ENCODE measurements around the gene AFF3. TPM values are rescaled to one million over a fixed set of nuclear protein-coding genes. Genes with fewer than 3 reads are reported as not detected.

The AFF3 gene
- total RNA-seq, 3 donors from 2014 or later (not counting 1 experiment from before 2014, with no cell fraction given), result 4.6 to 9.6 (median 5.6) TPM

- Mint-ChIP-seq H3K4me3 (no peak overlapping the region), H3K27me3 (ENCODE audit: low read depth in 2 of 2) (peaks cover 0 to 3% of the 10 kb centered on the region in 2 donors), H3K9me3 (no peaks in the 10 kb centered on the region), H3K36me3 (no peaks in the 10 kb centered on the region), H3K27ac (no peak overlapping the region), H3K4me1 (no peaks in the 10 kb centered on the region)
- 93% methylated on average over 4 of the region's 4 CpGs for WGBS (ENCODE audit: insufficient coverage)
- ATAC-seq (no peak), DNase-seq (no peak)
- no peak overlapping the region for H3K4me3 ChIP-seq (ENCODE audit: low read length)
- H3K9me3 ChIP-seq (ENCODE audit: control insufficient read depth, insufficient read depth, low read length), result no peaks in the 10 kb centered on the region
- H3K27me3 ChIP-seq (ENCODE audit: control insufficient read depth, insufficient read depth, low read length), result no peaks in the 10 kb centered on the region
- no peak overlapping the region for H3K27ac ChIP-seq (ENCODE audit: low read length)
- intact Hi-C loops (cut with micrococcal nuclease), result no loop called here
- no peaks in the 10 kb centered on the region for H3K36me3 ChIP-seq (ENCODE audit: control insufficient read depth, insufficient read depth, low read length)
- no peaks in the 10 kb centered on the region for H3K4me1 ChIP-seq (ENCODE audit: control insufficient read depth, insufficient read depth, low read length)
- no peak for TF ChIP-seq CTCF (IDR thresholded peaks at IDR 0.05)
Measured at GRCh38 chr2:99706735-99707134, 435.7 kb downstream of the AFF3 start.

GRCh38 chr2:99701503-99701902 lies 440.9 kb downstream of the AFF3 start:
- no peaks in the 10 kb centered on the region for H3K36me3 ChIP-seq (ENCODE audit: control insufficient read depth, insufficient read depth, low read length)
- intact Hi-C loops (cut with micrococcal nuclease), result no loop called here
- no peak overlapping the region for H3K4me3 ChIP-seq (ENCODE audit: low read length)

GRCh38 chr2:99700482-99701398 lies 441.6 kb downstream of the AFF3 start:
- H3K27ac Mint-ChIP-seq, result no peak overlapping the region
- TF ChIP-seq CTCF (IDR thresholded peaks at IDR 0.05), result no peak
- Histone ChIP-seq H3K27ac (ENCODE audit: low read length) (no peak overlapping the region), H3K4me3 (ENCODE audit: low read length) (no peak overlapping the region), H3K27me3 (ENCODE audit: control insufficient read depth, insufficient read depth, low read length) (no peaks in the 10 kb centered on the region), H3K36me3 (ENCODE audit: control insufficient read depth, insufficient read depth, low read length) (no peaks in the 10 kb centered on the region), H3K9me3 (ENCODE audit: control insufficient read depth, insufficient read depth, low read length) (no peaks in the 10 kb centered on the region), H3K4me1 (ENCODE audit: control insufficient read depth, insufficient read depth, low read length) (no peaks in the 10 kb centered on the region)
- no peaks in the 10 kb centered on the region for H3K36me3 Mint-ChIP-seq
- intact Hi-C loops (cut with micrococcal nuclease), result no loop called here
- peaks cover 0 to 3% of the 10 kb centered on the region in 2 donors for H3K27me3 Mint-ChIP-seq (ENCODE audit: low read depth in 2 of 2)
- DNase-seq, result no peak
- 94% methylated on average over 14 of the region's 14 CpGs for WGBS (ENCODE audit: insufficient coverage)
- no peaks in the 10 kb centered on the region for H3K9me3 Mint-ChIP-seq
- H3K4me3 Mint-ChIP-seq, result no peak overlapping the region
- ATAC-seq, result no peak
- no peaks in the 10 kb centered on the region for H3K4me1 Mint-ChIP-seq

More at GRCh38 chr2:99701503-99701902, 440.9 kb downstream of the AFF3 start:
- Mint-ChIP-seq H3K27ac (no peak overlapping the region), H3K9me3 (no peaks in the 10 kb centered on the region), H3K27me3 (ENCODE audit: low read depth in 2 of 2) (peaks cover 0 to 3% of the 10 kb centered on the region in 2 donors), H3K36me3 (no peaks in the 10 kb centered on the region), H3K4me3 (no peak overlapping the region), H3K4me1 (no peaks in the 10 kb centered on the region)
- Histone ChIP-seq H3K27ac (ENCODE audit: low read length) (no peak overlapping the region), H3K27me3 (ENCODE audit: control insufficient read depth, insufficient read depth, low read length) (no peaks in the 10 kb centered on the region), H3K4me1 (ENCODE audit: control insufficient read depth, insufficient read depth, low read length) (no peaks in the 10 kb centered on the region), H3K9me3 (ENCODE audit: control insufficient read depth, insufficient read depth, low read length) (no peaks in the 10 kb centered on the region)
- TF ChIP-seq CTCF (IDR thresholded peaks at IDR 0.05), result no peak
- DNase-seq (no peak), ATAC-seq (no peak)
- 38% methylated on average over 5 of the region's 7 CpGs for WGBS (ENCODE audit: insufficient coverage)

Measured in natural killer cell (primary cell).